GM23338 (cell line): ENCODE data around the gene MTHFS.

Experiments used
- CTCF ChIP-seq, 2 experiments: fragments of 200-600 bp in 1 of 2; sonication (generic) in 1 of 2; conservative IDR thresholded peaks; 2 replicates each; pipeline versions ENCODE4 v1.5.1 to v1.6.1; 2016 to 2017; ENCODE audit warnings: antibody characterized with exemption in 2 of 2, low read depth in 2 of 2, mild to moderate bottlenecking in 2 of 2, moderate library complexity in 1 of 2
- ETS1 ChIP-seq: IDR thresholded peaks from 2 replicates; pipeline ENCODE4 v1.6.1; 2016; ENCODE audit warnings: antibody characterized with exemption
- EZH2 ChIP-seq: fragments of 200-600 bp; sonication (generic); IDR thresholded peaks from one replicate; pipeline ENCODE4 v1.8.0; 2017; ENCODE audit warnings: antibody characterized with exemption, mild to moderate bottlenecking, low read depth; ENCODE audit not compliant: unreplicated experiment
- POLR2AphosphoS5 ChIP-seq: IDR thresholded peaks from 2 replicates; pipeline ENCODE4 v1.6.1; 2016; ENCODE audit warnings: antibody characterized with exemption, low read depth
- REST ChIP-seq: IDR thresholded peaks from one replicate; pipeline ENCODE4 v1.6.1; 2018; ENCODE audit warnings: antibody characterized with exemption; ENCODE audit not compliant: unreplicated experiment

- TF ChIP-seq CTCF (conservative IDR thresholded peaks at IDR 0.05; ENCODE audit: low read depth in 2 of 2) = no peak
- TF ChIP-seq POLR2AphosphoS5 = no peak
- no peak for TF ChIP-seq REST
- TF ChIP-seq EZH2 = no peak
- TF ChIP-seq ETS1 = no peak
Measured at GRCh38 chr15:79944622-79945021, 47.8 kb upstream of the MTHFS start.
